EH (cell line): ENCODE results near the gene MEX3B.

Source experiments
- DNase-seq: peaks from one replicate; pipeline ENCODE4 v3.0.0-alpha.2; 2015; ENCODE audit warnings: low read depth

Gene MEX3B

GRCh38 chr15:82045892-82046665 lies at the start of gene MEX3B:
TSS of gene MEX3B (minus strand) at chr15:82046018. CDS start at chr15:82045705, 313 bp downstream.
- DNase-seq, result peak; percentile 99

GRCh38 chr15:82093774-82094211 lies 48.0 kb upstream of the MEX3B start:
- peak; percentile 98 for DNase-seq

- DNase-seq, result no peak
These were observed 47.5 kb upstream of the MEX3B start for GRCh38 chr15:82093325-82093724.

- DNase-seq, result no peak
These were observed 45.9 kb upstream of the MEX3B start for GRCh38 chr15:82091636-82092140.

- no peak for DNase-seq
These were observed 40.6 kb upstream of the MEX3B start for GRCh38 chr15:82086243-82086995.

- DNase-seq, result peak; percentile 98
These were observed 36.3 kb upstream of the MEX3B start for GRCh38 chr15:82081914-82082762.

- DNase-seq, result no peak
These were observed 35.0 kb upstream of the MEX3B start for GRCh38 chr15:82080774-82081173.

GRCh38 chr15:82079736-82080135 lies 33.9 kb upstream of the MEX3B start:
- DNase-seq, result peak; percentile 95

- DNase-seq, result no peak
These were observed 28.8 kb upstream of the MEX3B start for GRCh38 chr15:82074610-82075009.

GRCh38 chr15:82072926-82073537 lies 27.2 kb upstream of the MEX3B start:
- no peak for DNase-seq

- no peak for DNase-seq
These were observed 20.6 kb upstream of the MEX3B start for GRCh38 chr15:82066455-82066854.

- DNase-seq, result peak; percentile 48
These were observed 19.0 kb upstream of the MEX3B start for GRCh38 chr15:82064824-82065223.

GRCh38 chr15:82062479-82063454 lies 16.9 kb upstream of the MEX3B start:
- DNase-seq, result no peak

- no peak for DNase-seq
These were observed 15.0 kb upstream of the MEX3B start for GRCh38 chr15:82060817-82061216.

GRCh38 chr15:82058517-82059204 lies 12.8 kb upstream of the MEX3B start:
- no peak for DNase-seq

GRCh38 chr15:82058026-82058425 lies 12.2 kb upstream of the MEX3B start:
- no peak for DNase-seq

- DNase-seq, result no peak
These were observed 11.4 kb upstream of the MEX3B start for GRCh38 chr15:82056958-82057823.

GRCh38 chr15:82052751-82053150 lies 6.9 kb upstream of the MEX3B start:
- DNase-seq, result no peak

GRCh38 chr15:82051664-82052063 lies 5.8 kb upstream of the MEX3B start:
- peak; percentile 17 for DNase-seq
